GM12892 (cell line): ENCODE measurements around the gene CMTR1.

Source experiments
- POLR2A ChIP-seq: IDR thresholded peaks from 2 replicates; pipeline ENCODE4 v1.6.1; 2011; ENCODE audit warnings: low read depth, low read length, control low read depth
- POLR2AphosphoS5 ChIP-seq: IDR thresholded peaks from 2 replicates; pipeline ENCODE4 v1.6.1; 2011; ENCODE audit warnings: low read depth, low read length, control low read depth
- TAF1 ChIP-seq: IDR thresholded peaks from 2 replicates; pipeline ENCODE4 v1.6.1; 2011; ENCODE audit warnings: low read depth, mild to moderate bottlenecking, control low read depth, low read length, borderline replicate concordance

- TF ChIP-seq POLR2A (no peak), POLR2AphosphoS5 (no peak), TAF1 (no peak)
Observed at GRCh38 chr6:37516076-37516919, 83.3 kb downstream of the CMTR1 start.
